IPS-15b (cell line): ENCODE data around the gene F11R.
A peak's percentile ranks its signal among the peaks of the same experiment; 100 is the strongest.

ENCODE experiments used
- H3K27me3 ChIP-seq: one replicate; pipeline ENCODE4 v1.6.1; 2013; ENCODE audit warnings: low read length; ENCODE audit not compliant: control insufficient read depth, insufficient read depth
- H3K36me3 ChIP-seq: one replicate; pipeline ENCODE4 v1.6.1; 2013; ENCODE audit warnings: low read length; ENCODE audit not compliant: control insufficient read depth, insufficient read depth
- H3K4me1 ChIP-seq: one replicate; pipeline ENCODE4 v1.6.1; 2013; ENCODE audit warnings: mild to moderate bottlenecking, low read length; ENCODE audit not compliant: control insufficient read depth, insufficient read depth
- H3K4me3 ChIP-seq: one replicate; pipeline ENCODE4 v1.5.1; 2013; ENCODE audit warnings: low read depth, low read length
- H3K9ac ChIP-seq: one replicate; pipeline ENCODE4 v1.6.1; 2013; ENCODE audit warnings: low read depth, mild to moderate bottlenecking, low read length
- H3K9me3 ChIP-seq: one replicate; pipeline ENCODE4 v1.6.1; 2013; ENCODE audit warnings: mild to moderate bottlenecking, low read length; ENCODE audit not compliant: control insufficient read depth, insufficient read depth

Gene F11R

GRCh38 chr1:160978510-160978927 is 42.4 kb downstream of the F11R start:
- no peak overlapping the region for H3K4me3 ChIP-seq

GRCh38 chr1:160975026-160975425 is 45.9 kb downstream of the F11R start:
- Histone ChIP-seq H3K27me3 (no peaks in the 10 kb centered on the region), H3K9ac (no peak overlapping the region), H3K4me3 (no peak overlapping the region), H3K36me3 (no peaks in the 10 kb centered on the region), H3K9me3 (no peaks in the 10 kb centered on the region), H3K4me1 (peaks cover 11% of the 10 kb centered on the region)

More at GRCh38 chr1:160978510-160978927, 42.4 kb downstream of the F11R start:
- Histone ChIP-seq H3K36me3 (no peaks in the 10 kb centered on the region), H3K4me1 (peaks cover 10% of the 10 kb centered on the region), H3K27me3 (no peaks in the 10 kb centered on the region), H3K9ac (no peak overlapping the region), H3K9me3 (no peaks in the 10 kb centered on the region)

GRCh38 chr1:160973491-160973890 is 47.5 kb downstream of the F11R start:
- H3K4me1 ChIP-seq, result peaks cover 11% of the 10 kb centered on the region
- no peak overlapping the region for H3K4me3 ChIP-seq
- no peaks in the 10 kb centered on the region for H3K27me3 ChIP-seq
- no peak overlapping the region for H3K9ac ChIP-seq
- H3K9me3 ChIP-seq, result no peaks in the 10 kb centered on the region
- no peaks in the 10 kb centered on the region for H3K36me3 ChIP-seq

- Histone ChIP-seq H3K4me3 (no peak overlapping the region), H3K36me3 (no peaks in the 10 kb centered on the region), H3K4me1 (peaks cover 11% of the 10 kb centered on the region), H3K27me3 (no peaks in the 10 kb centered on the region), H3K9me3 (no peaks in the 10 kb centered on the region), H3K9ac (no peak overlapping the region)
These were observed 48.0 kb downstream of the F11R start for GRCh38 chr1:160972939-160973338.

- Histone ChIP-seq H3K27me3 (no peaks in the 10 kb centered on the region), H3K9ac (no peak overlapping the region), H3K36me3 (no peaks in the 10 kb centered on the region), H3K4me3 (no peak overlapping the region), H3K9me3 (no peaks in the 10 kb centered on the region), H3K4me1 (peaks cover 11% of the 10 kb centered on the region)
These were observed 49.3 kb downstream of the F11R start for GRCh38 chr1:160971618-160972056.

- Histone ChIP-seq H3K4me1 (no peaks in the 10 kb centered on the region), H3K36me3 (no peaks in the 10 kb centered on the region), H3K9ac (no peak overlapping the region), H3K4me3 (no peak overlapping the region), H3K27me3 (no peaks in the 10 kb centered on the region), H3K9me3 (no peaks in the 10 kb centered on the region)
These were observed 57.4 kb downstream of the F11R start for GRCh38 chr1:160963521-160963920.

- H3K9ac ChIP-seq, result no peak overlapping the region
- no peaks in the 10 kb centered on the region for H3K4me1 ChIP-seq
- no peaks in the 10 kb centered on the region for H3K9me3 ChIP-seq
- H3K27me3 ChIP-seq, result no peaks in the 10 kb centered on the region
- H3K36me3 ChIP-seq, result no peaks in the 10 kb centered on the region
- H3K4me3 ChIP-seq, result no peak overlapping the region
These were observed 59.5 kb downstream of the F11R start for GRCh38 chr1:160961419-160961818.

GRCh38 chr1:160956966-160957365 is 64.0 kb downstream of the F11R start:
- H3K27me3 ChIP-seq, result no peaks in the 10 kb centered on the region
- no peaks in the 10 kb centered on the region for H3K9me3 ChIP-seq
- no peaks in the 10 kb centered on the region for H3K36me3 ChIP-seq
- H3K4me3 ChIP-seq, result no peak overlapping the region
- H3K9ac ChIP-seq, result no peak overlapping the region
- H3K4me1 ChIP-seq, result no peaks in the 10 kb centered on the region

GRCh38 chr1:160954158-160955104 is 66.5 kb downstream of the F11R start, which contains the start of gene ITLN2:
Gene ITLN2, minus strand, starts transcription at chr1:160954809. Its CDS starts 68 bp downstream, at chr1:160954741.
- no peak within 1 kb of the TSS for H3K4me3 ChIP-seq
- H3K4me1 ChIP-seq, result no peaks in the 10 kb centered on the region
- H3K27me3 ChIP-seq, result no peaks in the 10 kb centered on the region
- H3K36me3 ChIP-seq, result no peaks in the 10 kb centered on the region
- peak within 1 kb of the TSS; percentile 20 for H3K9ac ChIP-seq
- no peaks in the 10 kb centered on the region for H3K9me3 ChIP-seq

- no peak overlapping the region for H3K9ac ChIP-seq
These were observed 67.9 kb downstream of the F11R start for GRCh38 chr1:160953030-160953429.

GRCh38 chr1:160952129-160952510 is 68.8 kb downstream of the F11R start:
- Histone ChIP-seq H3K27me3 (no peaks in the 10 kb centered on the region), H3K9me3 (no peaks in the 10 kb centered on the region), H3K4me3 (no peak overlapping the region), H3K4me1 (no peaks in the 10 kb centered on the region), H3K36me3 (no peaks in the 10 kb centered on the region), H3K9ac (no peak overlapping the region)

More at GRCh38 chr1:160953030-160953429, 67.9 kb downstream of the F11R start:
- Histone ChIP-seq H3K9me3 (no peaks in the 10 kb centered on the region), H3K4me3 (no peak overlapping the region), H3K36me3 (no peaks in the 10 kb centered on the region), H3K27me3 (no peaks in the 10 kb centered on the region), H3K4me1 (no peaks in the 10 kb centered on the region)
